IPS DF 4.7 (cell line): ENCODE measurements around the gene C19orf25.
"Not testable (repeated sequence)": the region's sequence is repeated elsewhere in the genome, so short reads cannot be mapped to it uniquely, and the experiment has no call there.

Experiments used
- DNase-seq: peaks from one replicate; pipeline ENCODE4 v3.0.0-alpha.2; 2013; ENCODE audit warnings: low spot score; ENCODE audit errors: extremely low read depth

Gene C19orf25

DNA sequence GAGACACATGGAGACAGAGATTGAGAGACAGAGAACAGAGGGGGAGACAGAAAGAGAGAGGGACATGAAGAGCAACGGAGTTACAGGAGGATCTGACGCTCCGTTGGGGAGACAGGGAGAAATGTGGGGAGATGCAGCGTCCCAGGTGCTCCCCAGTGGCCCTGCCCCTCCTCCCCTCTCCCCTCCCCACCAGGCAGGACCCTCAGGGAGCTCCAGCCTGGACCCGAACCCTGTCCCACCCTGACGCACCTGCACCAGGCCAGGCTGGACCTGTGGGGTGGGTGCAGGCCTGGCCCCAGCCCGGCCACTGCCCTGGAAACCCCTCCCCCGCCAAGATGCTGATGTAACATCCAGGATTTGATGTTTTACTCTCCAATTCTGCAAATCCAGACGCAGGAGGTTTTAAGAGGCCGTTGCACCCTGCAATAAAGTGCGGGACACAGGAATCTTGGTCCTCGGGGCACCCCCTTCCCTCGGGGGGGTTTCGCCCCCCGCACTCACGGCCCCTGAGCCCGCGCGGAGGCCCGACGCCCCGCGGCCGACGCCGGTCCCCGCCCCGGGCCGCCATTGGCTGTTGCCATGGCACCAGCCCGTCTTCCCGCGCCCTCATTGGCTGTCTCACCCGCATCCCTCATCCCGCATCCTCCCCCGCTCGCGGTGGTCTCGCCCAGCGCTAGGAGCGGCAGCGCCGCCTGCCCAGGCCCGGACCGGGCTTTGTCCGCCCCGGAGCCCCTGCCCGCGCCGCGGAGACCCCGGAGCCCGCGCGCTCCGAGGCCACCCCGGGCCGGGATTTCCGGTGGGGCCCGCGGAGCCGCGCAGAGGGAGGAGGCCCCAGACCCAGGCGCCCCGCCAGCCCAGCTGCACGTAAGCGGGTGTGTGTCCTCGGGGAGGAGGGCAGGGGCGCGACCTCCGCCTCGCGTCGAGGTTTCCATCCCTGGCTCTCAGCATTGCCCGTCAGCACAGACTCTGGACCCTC is 29.3 kb downstream of the C19orf25 start, which contains the start of gene APC2:
TSS of gene APC2 (plus strand) at position 655 of the 976 bp plus-strand sequence. CDS start 2,881 bp downstream, outside the sequence.
- DNase-seq, result no peak

DNA sequence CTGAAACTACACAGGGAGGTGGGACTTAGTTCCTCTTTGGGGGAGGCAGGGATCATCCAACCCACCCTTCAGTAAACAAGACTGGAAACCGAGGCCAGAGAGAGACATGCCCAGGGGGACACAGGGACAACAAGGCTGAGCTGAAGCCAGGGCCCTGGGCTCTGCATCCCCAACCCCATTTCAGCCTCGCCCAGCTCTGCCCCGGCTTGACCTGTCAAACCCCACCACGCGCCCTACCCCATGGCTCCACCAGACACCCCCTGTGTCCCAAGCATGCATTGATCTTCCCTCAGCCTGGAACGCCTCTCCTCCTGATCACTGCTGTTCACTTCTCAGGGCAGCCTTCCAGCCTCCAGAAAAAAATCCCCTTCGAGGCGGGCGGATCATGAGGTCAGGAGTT is 31.1 kb downstream of the C19orf25 start:
- DNase-seq, result no peak

DNA sequence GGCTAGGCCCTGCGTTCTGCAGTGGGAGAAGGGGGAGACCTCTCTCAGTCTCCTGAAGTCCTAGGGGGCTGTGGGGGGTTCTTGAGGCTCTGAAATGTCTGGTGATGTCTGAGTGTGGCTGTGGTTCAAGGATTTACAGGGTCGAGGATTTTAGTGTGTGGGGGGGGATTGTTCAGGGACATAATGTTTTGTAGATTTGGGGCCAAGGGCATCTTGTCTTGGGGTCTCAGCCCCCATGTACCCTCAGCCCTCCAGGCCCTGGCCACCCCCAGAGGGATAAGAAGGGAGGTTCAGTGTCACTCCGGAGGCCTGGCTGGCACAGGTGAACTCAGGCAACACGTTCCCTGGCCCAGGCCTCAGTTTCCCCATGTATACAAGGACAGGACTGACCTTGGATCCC is 31.5 kb downstream of the C19orf25 start:
- DNase-seq, result no peak

DNA sequence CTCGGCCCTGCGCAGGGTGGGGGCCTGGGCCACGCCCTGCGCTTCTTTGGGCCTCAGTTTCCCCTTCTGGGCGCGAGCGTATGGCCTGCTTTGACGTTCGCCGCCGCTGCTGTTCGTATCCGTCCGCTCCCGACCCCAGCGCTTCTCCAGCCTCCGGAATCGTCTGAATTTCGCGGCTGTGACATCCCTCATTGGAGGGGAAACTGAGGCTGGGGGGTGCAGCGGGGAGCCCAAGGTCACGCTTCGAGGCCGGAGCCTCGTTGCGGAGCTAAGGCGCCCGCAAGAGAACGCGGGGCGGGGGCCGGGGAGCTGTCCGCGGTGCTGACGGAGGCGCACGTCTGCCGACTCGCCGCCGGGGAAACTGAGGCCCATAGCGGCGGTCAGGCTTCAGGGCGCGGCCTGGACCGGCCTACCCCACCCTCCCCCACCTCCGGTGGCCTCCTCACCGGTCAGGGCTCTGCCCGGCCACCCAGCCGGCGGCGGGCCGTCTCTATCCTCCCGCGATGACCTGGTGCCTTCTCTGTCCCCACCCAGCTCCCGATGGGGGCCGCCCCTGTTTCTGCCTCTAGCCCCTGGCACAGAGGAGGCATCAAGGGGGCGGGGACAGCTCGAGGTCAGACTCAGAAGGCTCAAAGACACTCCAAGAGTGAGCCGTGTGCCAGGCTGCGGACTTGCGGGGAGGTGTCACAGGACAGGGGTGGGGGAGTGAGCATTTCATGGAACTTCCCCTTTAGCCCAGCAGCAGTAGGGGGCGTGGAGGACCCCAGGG is 32.1 kb downstream of the C19orf25 start:
- no peak for DNase-seq

DNA sequence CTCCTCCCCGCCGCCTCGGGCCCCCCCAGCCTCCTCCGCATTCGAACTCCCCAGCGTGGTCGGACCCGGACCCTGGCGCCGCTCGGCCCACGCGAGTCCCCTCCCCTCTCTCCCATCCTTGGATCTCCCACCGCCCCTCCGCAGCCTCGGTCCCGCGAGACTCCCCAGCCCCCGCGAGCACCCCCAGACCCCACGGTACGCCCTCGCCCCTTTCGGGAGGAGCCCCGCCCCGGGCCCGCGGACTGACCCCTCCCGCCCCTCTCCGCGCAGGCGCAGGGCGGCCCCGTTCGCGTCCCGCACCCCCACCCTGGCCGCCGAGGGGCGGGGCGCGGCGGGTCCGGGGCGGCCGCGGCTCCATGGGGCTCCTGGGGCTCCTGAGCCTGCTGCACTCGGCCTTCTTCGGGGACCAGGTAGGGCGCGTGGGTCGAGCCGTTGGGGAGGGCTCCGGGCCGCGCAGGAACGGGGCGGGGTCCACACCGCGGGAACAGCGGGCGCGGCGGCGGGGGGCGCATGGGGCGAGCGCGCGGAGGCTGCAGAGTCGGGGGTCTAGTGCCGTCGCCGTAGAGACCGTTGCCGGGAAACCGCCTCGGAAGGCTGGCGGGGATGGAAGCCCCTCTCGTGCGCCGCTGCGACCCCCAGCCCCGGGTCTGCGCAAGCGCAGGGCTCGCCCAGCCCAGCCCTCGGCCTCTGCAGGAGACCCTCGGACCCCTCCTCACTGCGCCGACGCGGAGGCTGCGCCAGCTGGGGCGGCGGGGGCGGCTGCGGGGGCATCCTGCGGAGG is 32.9 kb downstream of the C19orf25 start:
- DNase-seq, result no peak

- DNase-seq, result no peak
These were observed 33.7 kb downstream of the C19orf25 start for GRCh38 chr19:1445185-1445931.

DNA sequence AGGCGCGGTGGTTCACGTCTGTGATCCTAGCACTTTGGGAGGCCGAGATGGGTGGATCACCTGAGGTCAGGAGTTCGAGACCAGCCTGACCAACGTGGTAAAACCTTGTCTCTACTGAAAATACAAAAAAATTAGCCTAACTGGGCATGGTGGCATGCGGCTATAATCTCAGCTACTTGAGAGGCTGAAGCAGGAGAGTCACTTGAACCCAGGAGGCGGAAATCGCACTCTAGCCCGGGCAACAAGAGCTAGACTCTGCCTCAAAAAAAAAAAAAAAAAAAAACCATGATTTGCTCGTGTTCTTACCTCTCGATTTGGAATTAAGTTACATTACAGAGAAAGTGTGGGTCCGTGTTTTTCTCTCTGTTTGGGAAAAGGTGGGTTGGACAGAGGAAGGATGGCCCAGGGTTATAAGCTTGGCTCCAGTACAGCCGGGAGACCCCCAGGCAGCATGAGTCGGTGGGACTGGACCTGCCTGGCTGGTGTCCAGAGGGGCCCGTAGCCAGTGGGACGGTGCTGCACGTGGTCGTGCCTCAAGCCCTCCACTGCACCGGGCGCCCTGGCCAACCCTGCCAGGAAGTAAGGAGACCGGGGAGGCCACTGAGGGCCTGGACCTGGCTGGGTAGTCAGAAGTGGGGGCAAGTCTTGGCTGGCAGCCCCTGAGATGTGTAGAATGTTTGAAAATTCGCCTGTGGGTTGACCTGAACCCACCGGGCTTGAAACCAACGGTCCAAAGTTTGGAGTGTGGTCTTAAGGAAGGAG is 37.2 kb downstream of the C19orf25 start:
- DNase-seq, result no peak

DNA sequence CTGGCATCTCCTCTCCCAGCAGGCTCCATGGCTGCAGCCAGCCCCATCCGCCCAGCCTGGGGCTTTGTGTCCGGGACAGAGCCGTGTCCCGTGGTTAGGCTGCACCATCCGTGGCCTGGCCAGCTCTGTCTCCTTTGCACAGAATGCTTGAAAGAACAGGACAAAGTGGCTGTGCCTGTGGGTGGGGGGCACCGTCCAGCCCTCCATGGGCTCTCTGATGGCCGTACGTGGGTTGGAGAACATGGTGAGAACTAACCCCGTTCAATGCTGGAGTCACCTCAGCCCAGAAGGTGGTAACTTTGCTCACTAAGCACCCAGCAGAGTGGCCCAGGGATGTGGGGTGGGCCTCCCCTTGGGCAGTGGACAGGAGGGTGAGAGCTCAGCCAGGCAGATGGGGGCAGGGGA is 38.0 kb downstream of the C19orf25 start:
- DNase-seq, result no peak

- DNase-seq, result no peak
These were observed 38.6 kb downstream of the C19orf25 start for GRCh38 chr19:1440418-1440801.

GRCh38 chr19:1439525-1440417 is 39.2 kb downstream of the C19orf25 start:
- DNase-seq, result not testable (repeated sequence)

DNA sequence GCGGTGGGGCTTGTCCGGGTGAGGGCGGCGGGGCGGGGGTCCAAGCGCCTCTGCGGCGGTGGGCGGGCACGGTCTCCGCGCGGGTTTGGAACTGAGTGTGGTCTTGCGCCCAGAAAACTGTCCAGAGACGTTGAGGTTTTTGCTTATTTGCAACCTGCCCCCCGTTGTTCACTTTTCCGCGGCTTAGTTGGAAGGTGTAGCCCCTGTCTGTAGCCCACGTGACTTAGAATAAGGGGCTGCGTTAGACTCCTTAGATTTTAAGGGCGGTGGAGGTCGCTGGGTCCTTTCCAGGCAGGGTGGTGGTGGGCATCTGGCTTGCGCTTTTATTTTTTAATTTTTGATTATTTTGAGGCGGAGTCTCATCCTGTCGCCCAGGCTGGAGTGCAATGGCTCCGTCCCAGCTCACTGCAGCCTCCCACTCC is 40.1 kb downstream of the C19orf25 start:
- no peak for DNase-seq

DNA sequence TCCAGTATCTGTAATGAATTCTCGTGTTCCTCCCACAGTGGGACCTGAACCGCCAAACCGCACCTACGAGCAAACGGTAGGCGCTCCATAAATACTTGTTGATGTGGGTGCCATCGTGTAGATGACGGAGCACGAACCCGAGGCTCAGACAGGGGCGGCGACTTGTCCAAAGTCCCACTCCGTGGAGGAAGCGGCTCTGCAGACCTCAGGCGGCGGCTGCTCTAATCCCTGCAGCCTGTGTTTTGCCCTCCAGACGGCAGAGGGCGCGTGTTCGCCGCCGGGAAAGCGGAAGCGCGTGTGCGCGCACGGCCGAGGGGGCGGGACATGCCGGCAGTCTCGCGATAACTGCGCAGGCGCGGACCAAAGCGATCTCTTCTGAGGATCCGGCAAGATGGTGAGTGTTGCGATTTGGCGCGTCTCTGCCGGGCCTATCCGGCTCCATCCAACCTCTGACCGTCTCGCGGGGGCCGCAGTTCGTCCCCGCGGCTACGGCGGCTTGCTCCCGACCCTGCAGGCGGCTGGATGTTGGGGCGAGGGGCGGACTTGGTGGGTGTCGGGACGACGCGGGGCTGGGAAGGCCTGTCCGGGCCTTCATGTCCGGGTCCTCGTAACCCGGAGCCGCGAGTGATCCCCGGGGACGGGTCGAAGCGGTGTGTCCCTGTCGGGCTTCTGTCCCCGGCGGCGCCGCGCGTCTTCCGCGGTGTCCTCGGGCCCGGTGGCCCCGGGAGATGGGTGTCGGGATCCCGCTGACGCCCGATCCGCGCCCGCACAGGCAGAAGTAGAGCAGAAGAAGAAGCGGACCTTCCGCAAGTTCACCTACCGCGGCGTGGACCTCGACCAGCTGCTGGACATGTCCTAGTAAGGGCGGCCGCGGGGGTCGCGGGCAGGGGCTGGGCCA is 40.7 kb downstream of the C19orf25 start, which contains the start of gene RPS15:
TSS of gene RPS15 (plus strand) at position 362 of the 898 bp plus-strand sequence. CDS start at position 392, 30 bp downstream.
- no peak for DNase-seq

GRCh38 chr19:1437609-1438008 is 41.4 kb downstream of the C19orf25 start:
- no peak for DNase-seq

- no peak for DNase-seq
These were observed 43.5 kb downstream of the C19orf25 start for GRCh38 chr19:1435378-1435989.

- no peak for DNase-seq
These were observed 44.4 kb downstream of the C19orf25 start for GRCh38 chr19:1434577-1435060.

DNA sequence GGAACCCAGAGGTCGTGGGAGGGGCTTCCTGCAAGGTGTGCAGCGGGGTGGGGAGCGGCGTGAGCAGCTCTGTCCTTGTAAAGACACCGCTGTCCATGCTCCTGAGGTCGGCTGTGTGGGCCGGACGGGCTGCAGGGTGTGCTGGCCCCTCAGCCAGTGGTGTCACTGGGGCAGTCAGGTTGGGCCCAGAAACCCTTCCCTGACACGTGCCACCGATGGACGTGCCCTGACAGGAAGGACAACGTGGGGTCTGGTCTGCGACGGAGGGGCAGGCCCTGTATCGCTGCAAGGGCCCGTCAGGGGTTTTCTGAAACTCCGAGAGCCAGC is 45.0 kb downstream of the C19orf25 start:
- DNase-seq, result no peak
